Right lobe of liver (tissue), 6 donors: ENCODE measurements around the gene NVL. TPM values are rescaled to one million over a fixed set of nuclear protein-coding genes. Genes with fewer than 3 reads are reported as not detected.

Experiments used
- ATAC-seq, 4 donors: fragments of 200-7000 bp; cut with Tn5 transposase; one replicate each; pipeline ENCODE4 v1.9.1; 2020; ENCODE audit warnings: mild to moderate bottlenecking in 4 of 4, moderate library complexity in 4 of 4
- DNase-seq, 3 donors: peaks; one replicate each; pipeline ENCODE4 v3.0.0-alpha.2; 2020
- H3K27ac ChIP-seq, 3 donors: fragments of 200-600 bp; one replicate each; pipeline ENCODE4 v1.8.0; 2022
- H3K27me3 ChIP-seq, 2 donors: fragments of 200-600 bp; one replicate each; pipeline ENCODE4 v1.8.0; 2022
- H3K36me3 ChIP-seq, 4 donors: fragments of 200-600 bp; sonication (generic) in 1 of 4; one replicate each; pipeline versions ENCODE4 v1.5.1 to v1.8.0; 2017 to 2022; ENCODE audit warnings: control low read depth in 1 of 4
- H3K4me1 ChIP-seq, 4 donors: fragments of 200-600 bp; sonication (generic) in 1 of 4; one replicate each; pipeline versions ENCODE4 v1.5.1 to v1.8.0; 2017 to 2022; ENCODE audit warnings: control low read depth in 1 of 4
- H3K4me3 ChIP-seq, 3 donors: fragments of 200-600 bp; one replicate each; pipeline ENCODE4 v1.8.0; 2022
- H3K9me3 ChIP-seq, 4 donors: fragments of 200-600 bp; sonication (generic) in 1 of 4; one replicate each; pipeline versions ENCODE4 v1.5.1 to v1.8.0; 2017 to 2022; ENCODE audit warnings: control low read depth in 1 of 4
- CTCF ChIP-seq, 4 donors: fragments of 200-600 bp in 3 of 4; fragments of 450-650 bp in 1 of 4; IDR thresholded peaks; one replicate each; pipeline versions ENCODE4 v1.5.1 to v1.8.0; 2016 to 2022; ENCODE audit warnings: antibody characterized with exemption in 4 of 4, mild to moderate bottlenecking in 2 of 4
- POLR2A ChIP-seq: fragments of 450-650 bp; IDR thresholded peaks from one replicate; pipeline ENCODE4 v1.6.1; 2017; ENCODE audit warnings: antibody characterized with exemption, mild to moderate bottlenecking
- WGBS: methylation state at CpG from one replicate; pipeline ENCODE4 v1.1.6; 2018; ENCODE audit warnings: low coverage, low lambda C conversion rate; ENCODE audit not compliant: insufficient coverage; ENCODE audit errors: missing lambda C conversion rate; 5-methylcytosine and 5-hydroxymethylcytosine counted together
- intact Hi-C, 2 donors: fragments of 100-400 bp; cut with DNase I; formaldehyde crosslinking; loops; one replicate each; pipeline versions ENCODE4 v1.11.2 to v1.14.1; 2022
- total RNA-seq, 6 experiments: library from RNA; depleted of rRNA in 2 of 6; stranded (reverse); fragments of >200 nt in 2 of 6; fragmentation: NEBNext Ultra II Directional in 3 of 6; extraction: Animal tissue kit (Norgen Biotek cat#: 25700) in 3 of 6; gene quantifications; one replicate each; pipeline versions ENCODE4 v1.1.0 to v1.2.4, GENCODE V29; 2016 to 2023
- donor health status: DM: no; HTN: yes; CAD: no.
- donor health status: DM: no; HTN: no; CAD: no.
- donor health status: DM: no; HTN: no; CAD: no.
- donor health status: DM: no; HTN: yes; CAD: no.
- donor health status: DM: no; HTN: yes; CAD: no.

The NVL gene
- total RNA-seq, 6 experiments from 2014 or later: 4.5 to 8.9 (median 6.8) TPM

- 81% methylated on average over 2 of the region's 2 CpGs for WGBS
- TF ChIP-seq POLR2A (no peak), CTCF (IDR thresholded peaks at IDR 0.05) (no peak)
- no peak for ATAC-seq
- no peaks in the 10 kb centered on the region for H3K27me3 ChIP-seq
- H3K36me3 ChIP-seq: peaks cover 0 to 82% (median 32%) of the 10 kb centered on the region in 4 donors
- no peaks in the 10 kb centered on the region for H3K9me3 ChIP-seq
- intact Hi-C loops: no loop called here
- H3K27ac ChIP-seq: no peak overlapping the region
- no peaks in the 10 kb centered on the region for H3K4me1 ChIP-seq
- H3K4me3 ChIP-seq: no peak overlapping the region
- no peak for DNase-seq
These were observed 25.2 kb downstream of the NVL start for GRCh38 chr1:224304767-224305166.

GRCh38 chr1:224302947-224303346 lies 27.0 kb downstream of the NVL start:
- H3K9me3 ChIP-seq: no peaks in the 10 kb centered on the region
- peaks cover 0 to 95% (median 34%) of the 10 kb centered on the region in 4 donors for H3K36me3 ChIP-seq
- H3K4me3 ChIP-seq: no peak overlapping the region
- ATAC-seq (no peak), DNase-seq (no peak)
- no peak for TF ChIP-seq CTCF (IDR thresholded peaks at IDR 0.05)
- no peak for TF ChIP-seq POLR2A
- no peaks in the 10 kb centered on the region for H3K4me1 ChIP-seq
- H3K27me3 ChIP-seq: no peaks in the 10 kb centered on the region
- 95% methylated on average over 7 of the region's 7 CpGs for WGBS
- intact Hi-C loops: no loop called here
- no peak overlapping the region for H3K27ac ChIP-seq

DNA sequence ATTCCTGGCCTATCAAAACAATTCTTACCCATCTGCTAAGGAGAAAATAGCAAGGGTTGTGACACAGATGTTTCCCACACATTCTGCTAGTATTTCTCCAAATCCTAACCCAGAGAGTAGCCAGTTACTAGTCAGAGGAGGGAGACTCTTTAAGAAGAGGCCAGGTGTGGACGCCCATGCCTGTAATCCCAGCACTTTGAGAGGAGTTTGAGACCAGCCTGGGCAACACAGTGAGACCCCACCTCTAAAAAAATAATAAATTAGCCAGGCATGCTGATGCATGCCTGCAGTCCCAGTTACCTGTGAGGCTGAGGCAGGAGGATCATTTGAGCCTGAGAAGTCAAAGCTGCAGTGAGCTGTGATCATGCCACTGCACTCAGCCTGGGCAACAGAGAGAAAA lies 28.6 kb downstream of the NVL start:
- Histone ChIP-seq H3K27me3 (no peaks in the 10 kb centered on the region), H3K4me1 (no peaks in the 10 kb centered on the region), H3K9me3 (no peaks in the 10 kb centered on the region), H3K4me3 (no peak overlapping the region), H3K36me3 (peaks cover 0 to 90% (median 33%) of the 10 kb centered on the region in 4 donors), H3K27ac (no peak overlapping the region)
- WGBS: 100% methylated on average over 1 of the region's 1 CpG
- DNase-seq (no peak), ATAC-seq (no peak)
- no peak for TF ChIP-seq POLR2A
- TF ChIP-seq CTCF (IDR thresholded peaks at IDR 0.05): no peak
- intact Hi-C loops: no loop called here

- WGBS: 79% methylated on average over 2 of the region's 2 CpGs
- DNase-seq (no peak), ATAC-seq (no peak)
- Histone ChIP-seq H3K27me3 (no peaks in the 10 kb centered on the region), H3K9me3 (no peaks in the 10 kb centered on the region), H3K4me1 (no peaks in the 10 kb centered on the region), H3K27ac (no peak overlapping the region), H3K36me3 (peaks cover 0 to 92% (median 31%) of the 10 kb centered on the region in 4 donors), H3K4me3 (no peak overlapping the region)
- TF ChIP-seq POLR2A (no peak), CTCF (IDR thresholded peaks at IDR 0.05) (no peak)
- intact Hi-C loops: no loop called here
These were observed 29.6 kb downstream of the NVL start for GRCh38 chr1:224300346-224300745.
